K562 (cell line): ENCODE measurements around the gene NDRG3. TPM values are rescaled to one million over a fixed set of nuclear protein-coding genes. Genes with fewer than 3 reads are reported as not detected.

ENCODE experiments used
- ATAC-seq: fragments of 200-7000 bp; cut with Tn5 transposase; 3 replicates; pipeline ENCODE4 v1.9.1; 2020; ENCODE audit warnings: moderate library complexity
- BruUV-seq: library from RNA; stranded (reverse); fragments of 400-500 nt; replicated peaks from 2 replicates; lab custom pipeline; 2021; lab: Mats Ljungman, UMichigan
- CTCF ChIA-PET: fragments of 300-600 bp; formaldehyde crosslinking; extraction: SDS; loops from one replicate; lab custom pipeline; 2021; ENCODE audit warnings: low intra/inter-chr PET ratio; lab: Yijun Ruan, JAX
- POLR2A ChIA-PET: fragments of 300-600, 350-650 bp; sonication (Branson Sonifier 250); formaldehyde crosslinking; extraction: SDS; loops from one replicate; lab custom pipeline; 2021; ENCODE audit warnings: antibody characterized with exemption, inconsistent platforms; lab: Yijun Ruan, JAX
- DNase-seq, 4 experiments: peaks; one replicate each; pipeline versions ENCODE4 v3.0.0 to v3.0.0-alpha.2; 2011 to 2018; ENCODE audit warnings: low spot score in 3 of 4, mixed read lengths in 3 of 4; ENCODE audit errors: extremely low read depth in 1 of 4
- FAIRE-seq: peaks from 2 replicates; lab custom pipeline; 2011; peaks lifted over from hg19 to GRCh38; lab: Jason Lieb, UNC
- H2AFZ ChIP-seq: 2 replicates; pipeline ENCODE4 v1.6.0; 2011; ENCODE audit warnings: low read depth, low read length, control low read depth, inconsistent platforms
- H3K27ac ChIP-seq: fragments of 200-600 bp; 3 replicates; pipeline ENCODE4 v1.8.0; 2011; ENCODE audit warnings: low read depth, mild to moderate bottlenecking, control low read depth, inconsistent platforms, low read length, moderate library complexity, mixed read lengths; ENCODE audit errors: extremely low read depth
- H3K27me3 ChIP-seq, 2 experiments: fragments of 300-600 bp in 1 of 2; 2 replicates in 1 of 2; 3 replicates in 1 of 2; pipeline versions ENCODE4 v1.6.0 to v1.8.0; 2011; ENCODE audit warnings: inconsistent platforms in 2 of 2, low read length in 2 of 2, mild to moderate bottlenecking in 1 of 2, mixed read lengths in 1 of 2, moderate library complexity in 1 of 2; ENCODE audit not compliant: control insufficient read depth in 2 of 2, insufficient read depth in 2 of 2
- H3K36me3 ChIP-seq: fragments of 300-600 bp; 3 replicates; pipeline ENCODE4 v1.8.0; 2011; ENCODE audit warnings: mild to moderate bottlenecking, low read length, inconsistent platforms; ENCODE audit not compliant: control insufficient read depth, insufficient read depth
- H3K4me1 ChIP-seq, 2 experiments: fragments of 200-600 bp in 1 of 2; replicated peaks in 1 of 2; 2 replicates in 1 of 2; 3 replicates in 1 of 2; pipeline versions ENCODE4 v1.5.1 to v1.8.0; 2011; ENCODE audit warnings: inconsistent platforms in 2 of 2, low read length in 2 of 2, mild to moderate bottlenecking in 1 of 2, mixed read lengths in 1 of 2, moderate library complexity in 1 of 2; ENCODE audit not compliant: control insufficient read depth in 2 of 2, insufficient read depth in 2 of 2
- H3K4me2 ChIP-seq: 2 replicates; pipeline ENCODE4 v1.6.1; 2011; ENCODE audit warnings: low read length, control low read depth, inconsistent platforms, mixed read lengths; ENCODE audit not compliant: insufficient read depth
- H3K4me3 ChIP-seq: fragments of 200-600 bp; sonication (generic), shearing (Covaris generic); 2 replicates; pipeline ENCODE4 v1.5.1; 2016; ENCODE audit warnings: control low read depth, inconsistent platforms
- H3K79me2 ChIP-seq: fragments of 200-600 bp; 3 replicates; pipeline ENCODE4 v1.8.0; 2011; ENCODE audit warnings: low read length, inconsistent platforms; ENCODE audit not compliant: control insufficient read depth, insufficient read depth
- H3K9ac ChIP-seq, 2 experiments: 2 replicates each; pipeline versions ENCODE4 v1.6.0 to v1.6.1; 2011; ENCODE audit warnings: low read depth in 2 of 2, low read length in 2 of 2, control low read depth in 1 of 2, inconsistent platforms in 1 of 2, mild to moderate bottlenecking in 1 of 2, mixed read lengths in 1 of 2; ENCODE audit not compliant: insufficient read depth in 1 of 2
- H3K9me1 ChIP-seq: one replicate; pipeline ENCODE4 v1.6.0; 2011; ENCODE audit warnings: inconsistent platforms, mild to moderate bottlenecking, low read length, moderate library complexity; ENCODE audit not compliant: control insufficient read depth, insufficient read depth
- H3K9me3 ChIP-seq: replicated peaks from 2 replicates; pipeline ENCODE4 v1.5.1; 2011; ENCODE audit warnings: low read depth, low read length, inconsistent platforms; ENCODE audit not compliant: control insufficient read depth, insufficient read depth
- H4K20me1 ChIP-seq: replicated peaks from 2 replicates; pipeline ENCODE4 v1.6.1; 2011; ENCODE audit warnings: low read length, inconsistent platforms, mixed read lengths; ENCODE audit not compliant: control insufficient read depth, insufficient read depth
- CEBPB ChIP-seq: fragments of 450-650 bp; IDR thresholded peaks from 2 replicates; pipeline ENCODE4 v1.6.1; 2016; ENCODE audit warnings: missing genetic modification characterization, missing compliant biosample characterization
- ELF1 ChIP-seq: fragments of 200-800 bp; sonication (Bioruptor generic); IDR thresholded peaks from 2 replicates; pipeline ENCODE4 v1.6.1; 2016; ENCODE audit warnings: missing genetic modification characterization, missing compliant biosample characterization
- FOXM1 ChIP-seq, 2 experiments: fragments of 450-650 bp in 1 of 2; sonication (generic) in 1 of 2; formaldehyde crosslinking in 1 of 2; IDR thresholded peaks; 2 replicates each; pipeline versions ENCODE4 v1.6.1 to v1.9.0; 2017 to 2022; ENCODE audit warnings: low read depth in 2 of 2, mild to moderate bottlenecking in 2 of 2, missing genetic modification reagents in 1 of 2, moderate library complexity in 1 of 2
- HMG20A ChIP-seq: fragments of 450-650 bp; formaldehyde crosslinking; conservative IDR thresholded peaks from 2 replicates; pipeline ENCODE4 v1.4.0; 2020; ENCODE audit warnings: mild to moderate bottlenecking, mixed read lengths
- HSF4 ChIP-seq: fragments of 250-450 bp; sonication (Bioruptor Pico); IDR thresholded peaks from 2 replicates; pipeline ENCODE4 v2.1.2; 2022; ENCODE audit warnings: mild to moderate bottlenecking, moderate library complexity, borderline replicate concordance
- NCOA6 ChIP-seq: fragments of 450-650 bp; IDR thresholded peaks from 2 replicates; pipeline ENCODE4 v1.6.1; 2017; ENCODE audit warnings: mild to moderate bottlenecking
- RUNX1 ChIP-seq: sonication (generic); IDR thresholded peaks from 2 replicates; pipeline ENCODE4 v1.6.1; 2016; ENCODE audit warnings: antibody characterized with exemption, low read depth
- SRSF9 ChIP-seq: fragments of 200-400 bp; formaldehyde crosslinking; IDR thresholded peaks from 2 replicates; pipeline ENCODE4 v1.6.1; 2017; ENCODE audit warnings: low read depth, low read length, borderline replicate concordance
- TEAD2 ChIP-seq: fragments of 450-650 bp; IDR thresholded peaks from 2 replicates; pipeline ENCODE4 v1.6.1; 2016; ENCODE audit warnings: missing genetic modification characterization, control low read depth, missing compliant biosample characterization
- ZNF12 ChIP-seq: sonication (generic); formaldehyde crosslinking; IDR thresholded peaks from 2 replicates; pipeline ENCODE4 v1.4.0; 2020; ENCODE audit warnings: mild to moderate bottlenecking, missing genetic modification reagents
- ZNF354B ChIP-seq: fragments of 250-450 bp; sonication (Bioruptor Pico); IDR thresholded peaks from 2 replicates; pipeline ENCODE4 v1.4.0; 2020
- WGBS: fragments of 100-300 bp; shearing (Covaris generic); methylation state at CpG from one replicate; pipeline ENCODE4 v1.1.6; 2016; ENCODE audit warnings: low coverage, mixed read lengths; ENCODE audit not compliant: insufficient coverage; ENCODE audit errors: missing lambda C conversion rate; 5-methylcytosine and 5-hydroxymethylcytosine counted together
- in situ Hi-C: fragments of 300-500 bp; cut with MboI; formaldehyde crosslinking; loops from 4 replicates; pipeline ENCODE4 v1.15.0; 2018; ENCODE audit warnings: inconsistent platforms, mixed read lengths
- intact Hi-C: fragments of 100-400 bp; cut with micrococcal nuclease; formaldehyde crosslinking; loops from 2 replicates; pipeline ENCODE4 v1.14.2; 2022
- polyA plus RNA-seq, 8 experiments: library from polyadenylated mRNA; depleted of rRNA in 4 of 8; stranded (reverse) in 5 of 8; unstranded in 3 of 8; fragments of >200 nt; fragmentation: Nextera tagmentation in 2 of 8; fragmentation: Illumina TruSeq in 1 of 8; extraction: Ambion mirVana in 2 of 8; extraction: Trizol in 1 of 8; gene quantifications; 2 replicates each; pipeline versions ENCODE4 v1.2.1 to v1.2.3, GENCODE V29; 2011 to 2014; ENCODE audit warnings: inconsistent platforms in 1 of 8, missing spikeins in 1 of 8
- total RNA-seq, 7 experiments: library from RNA; depleted of rRNA in 6 of 7; stranded (reverse); fragments of >200 nt in 6 of 7; fragmentation: Illumina TruSeq in 2 of 7; extraction: Trizol in 2 of 7; gene quantifications; 2 replicates each; pipeline versions ENCODE4 v1.2.1 to v1.2.3, GENCODE V29; 2011 to 2021; ENCODE audit warnings: low replicate concordance in 1 of 7
- TF ChIP-seq, protein P1 (sequence below): fragments of 250-450 bp; sonication (Bioruptor Pico); IDR thresholded peaks from 2 replicates; pipeline ENCODE4 v1.8.0; 2021; ENCODE audit warnings: borderline replicate concordance, mild to moderate bottlenecking, moderate library complexity; ENCODE audit not compliant: poor library complexity, severe bottlenecking
- TF ChIP-seq, protein P2 (sequence below): fragments of 450-650 bp; formaldehyde crosslinking; IDR thresholded peaks from 2 replicates; pipeline ENCODE4 v1.4.0; 2020; ENCODE audit warnings: mild to moderate bottlenecking

NDRG3 gene
- total and polyA plus RNA-seq, 9 of the 15 experiments (the other 6 are each of a cell fraction or from before 2014, with no cell fraction given): 14.6 to 39.4 (median 24.4) TPM

DNA sequence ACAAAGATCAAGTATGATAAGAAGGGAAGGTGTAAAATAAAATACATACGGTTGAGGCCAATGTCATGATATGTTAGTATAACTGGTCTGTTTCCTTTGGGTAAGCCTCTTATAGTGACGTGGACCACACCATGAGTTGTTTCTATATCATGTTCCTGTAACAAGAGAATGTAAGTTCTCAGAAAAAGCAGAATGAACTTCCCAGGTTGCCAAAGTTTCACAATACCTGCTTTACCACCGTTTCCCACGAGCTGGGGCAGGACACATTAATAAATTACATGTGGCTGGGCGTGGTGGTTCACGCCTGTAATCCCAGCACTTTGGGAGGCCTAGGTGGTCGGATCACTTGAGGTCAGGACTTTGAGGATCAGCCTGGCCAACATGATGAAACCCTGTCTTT, 57.3 kb downstream of the NDRG3 start:
- Histone ChIP-seq H3K27ac (no peak overlapping the region), H3K4me1 (no peaks in the 10 kb centered on the region; a peak in 1 of 5 replicates), H3K4me3 (no peak overlapping the region), H4K20me1 (no peaks in the 10 kb centered on the region), H3K36me3 (peaks cover 16% of the 10 kb centered on the region; the same call in 2 of the 3 replicates), H2AFZ (no peak overlapping the region), H3K79me2 (no peaks in the 10 kb centered on the region), H3K4me2 (no peak overlapping the region), H3K9me3 (no peaks in the 10 kb centered on the region), H3K9ac (no peak overlapping the region; a peak in 1 of 4 replicates), H3K27me3 (no peaks in the 10 kb centered on the region), H3K9me1 (no peaks in the 10 kb centered on the region)
- 66% methylated on average over 7 of the region's 7 CpGs for WGBS
- in situ Hi-C loops (no loop called here), intact Hi-C loops (no loop called here)
- ATAC-seq: no peak
- BruUV-seq: no TSS peak
- POLR2A ChIA-PET: no interaction called here
- DNase-seq: no peak
- CTCF ChIA-PET: no interaction called here
- no peak for FAIRE-seq
- TF ChIP-seq CEBPB (tag) (0 out of 2 replicates have a peak, but pooled peaks have one; percentile 10), SRSF9 (no peak)

DNA sequence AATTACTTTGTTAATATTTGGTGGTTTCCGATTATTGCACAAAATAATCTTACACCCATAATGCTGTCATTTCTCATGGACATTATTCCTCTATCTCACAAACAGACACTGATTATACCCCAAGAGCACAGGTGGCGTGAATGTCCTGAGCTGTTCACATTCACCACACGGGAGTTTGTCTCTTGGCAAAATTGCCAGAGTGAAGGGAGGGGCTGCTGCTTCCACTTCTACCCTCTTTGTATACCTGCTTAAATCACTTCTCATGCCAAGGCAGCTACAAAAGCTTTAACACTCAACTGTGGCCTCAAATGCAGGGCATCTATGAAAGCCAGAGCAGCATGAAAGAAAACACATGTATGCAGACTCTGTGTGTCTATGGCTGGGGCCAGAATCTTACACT, 58.0 kb downstream of the NDRG3 start:
- Histone ChIP-seq H3K27me3 (no peaks in the 10 kb centered on the region), H3K9ac (no peak overlapping the region), H3K4me1 (no peaks in the 10 kb centered on the region; a peak in 1 of 5 replicates), H3K79me2 (no peaks in the 10 kb centered on the region), H3K27ac (no peak overlapping the region), H3K4me2 (no peak overlapping the region), H3K4me3 (no peak overlapping the region), H4K20me1 (no peaks in the 10 kb centered on the region), H3K9me1 (no peaks in the 10 kb centered on the region), H3K36me3 (peaks cover 16% of the 10 kb centered on the region; the same call in 2 of the 3 replicates), H2AFZ (no peak overlapping the region), H3K9me3 (no peaks in the 10 kb centered on the region)
- DNase-seq (no peak), FAIRE-seq (no peak), ATAC-seq (no peak)
- intact Hi-C loops (no loop called here), in situ Hi-C loops (no loop called here)
- ChIA-PET POLR2A (no interaction called here), CTCF (interaction anchor here (0.6 kb wide), 1 partner anchor 18 kb away, joined by 4 read pairs; no protein-coding TSS in a partner anchor)
- BruUV-seq: no TSS peak
- WGBS: 76% methylated on average over 3 of the region's 3 CpGs
- TF ChIP-seq FOXM1 (IDR thresholded peaks at IDR 0.05; ENCODE audit: low read depth): no peak
- TF ChIP-seq FOXM1 (CRISPR knock-in tag; IDR thresholded peaks at IDR 0.05; ENCODE audit: low read depth): no peak
- TF ChIP-seq, protein P1, sequence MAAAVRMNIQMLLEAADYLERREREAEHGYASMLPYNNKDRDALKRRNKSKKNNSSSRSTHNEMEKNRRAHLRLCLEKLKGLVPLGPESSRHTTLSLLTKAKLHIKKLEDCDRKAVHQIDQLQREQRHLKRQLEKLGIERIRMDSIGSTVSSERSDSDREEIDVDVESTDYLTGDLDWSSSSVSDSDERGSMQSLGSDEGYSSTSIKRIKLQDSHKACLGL (CRISPR knock-in tag): no peak
- TF ChIP-seq, protein P2, sequence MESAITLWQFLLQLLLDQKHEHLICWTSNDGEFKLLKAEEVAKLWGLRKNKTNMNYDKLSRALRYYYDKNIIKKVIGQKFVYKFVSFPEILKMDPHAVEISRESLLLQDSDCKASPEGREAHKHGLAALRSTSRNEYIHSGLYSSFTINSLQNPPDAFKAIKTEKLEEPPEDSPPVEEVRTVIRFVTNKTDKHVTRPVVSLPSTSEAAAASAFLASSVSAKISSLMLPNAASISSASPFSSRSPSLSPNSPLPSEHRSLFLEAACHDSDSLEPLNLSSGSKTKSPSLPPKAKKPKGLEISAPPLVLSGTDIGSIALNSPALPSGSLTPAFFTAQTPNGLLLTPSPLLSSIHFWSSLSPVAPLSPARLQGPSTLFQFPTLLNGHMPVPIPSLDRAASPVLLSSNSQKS (CRISPR knock-in tag): no peak
- no peak for TF ChIP-seq ZNF12 (CRISPR knock-in tag)
- no peak for TF ChIP-seq HMG20A (CRISPR knock-in tag)
- TF ChIP-seq ZNF354B: no peak
- no peak for TF ChIP-seq RUNX1
- TF ChIP-seq HSF4 (CRISPR knock-in tag): no peak
- no peak for TF ChIP-seq NCOA6
- no peak for TF ChIP-seq ELF1 (tag)
- TF ChIP-seq TEAD2: no peak
